ENCODE data around the gene GPRIN2.
"Not testable (repeated sequence)": the region's sequence is repeated elsewhere in the genome, so short reads cannot be mapped to it uniquely, and the experiment has no call there.

GRCh38 chr10:46585246-46585645, 28.8 kb upstream of the GPRIN2 start:
- not testable (repeated sequence) for TF ChIP-seq EZH2 (IDR thresholded peaks at IDR 0.05; ENCODE audit: borderline replicate concordance, low read length); CTCF (conservative IDR thresholded peaks at IDR 0.05 in 1 of 2, IDR thresholded peaks at IDR 0.05 in 1 of 2; ENCODE audit: extremely low read depth in 1 of 2, insufficient read depth in 1 of 2, low read depth in 1 of 2, low read length in 2 of 2)

Measured in mammary epithelial cell (primary cell).